HT1080 (cell line): Measurements from ENCODE around the gene CLCA4. TPM values are rescaled to one million over a fixed set of nuclear protein-coding genes. Genes with fewer than 3 reads are reported as not detected.

ENCODE experiments used
- DNase-seq: peaks from one replicate; pipeline ENCODE4 v3.0.0-alpha.2; 2015; ENCODE audit warnings: low read depth
- total RNA-seq: library from RNA; depleted of rRNA; stranded (reverse); fragments of >200 nt; shearing (Covaris generic); gene quantifications from 2 replicates; pipeline ENCODE4 v1.2.3, GENCODE V29; 2014

CLCA4 gene
- total RNA-seq, 1 experiment from 2014 or later = not detected

GRCh38 chr1:86523670-86524354 is 23.1 kb upstream of the CLCA4 start:
- no peak for DNase-seq

GRCh38 chr1:86527306-86527705 is 19.6 kb upstream of the CLCA4 start:
- no peak for DNase-seq

- DNase-seq = no peak
Observed at GRCh38 chr1:86530211-86530845, 16.6 kb upstream of the CLCA4 start.

GRCh38 chr1:86537928-86538695 is 8.8 kb upstream of the CLCA4 start:
- no peak for DNase-seq

GRCh38 chr1:86538775-86539174 is 8.1 kb upstream of the CLCA4 start:
- no peak for DNase-seq

- DNase-seq = no peak
Observed at GRCh38 chr1:86541859-86542258, 5.0 kb upstream of the CLCA4 start.

- peak; percentile 53 for DNase-seq
Observed at GRCh38 chr1:86542631-86543030, 4.2 kb upstream of the CLCA4 start.

GRCh38 chr1:86548839-86549238 is 2.0 kb downstream of the CLCA4 start:
- no peak for DNase-seq

GRCh38 chr1:86551305-86551704 is 4.4 kb downstream of the CLCA4 start:
- no peak for DNase-seq

DNA sequence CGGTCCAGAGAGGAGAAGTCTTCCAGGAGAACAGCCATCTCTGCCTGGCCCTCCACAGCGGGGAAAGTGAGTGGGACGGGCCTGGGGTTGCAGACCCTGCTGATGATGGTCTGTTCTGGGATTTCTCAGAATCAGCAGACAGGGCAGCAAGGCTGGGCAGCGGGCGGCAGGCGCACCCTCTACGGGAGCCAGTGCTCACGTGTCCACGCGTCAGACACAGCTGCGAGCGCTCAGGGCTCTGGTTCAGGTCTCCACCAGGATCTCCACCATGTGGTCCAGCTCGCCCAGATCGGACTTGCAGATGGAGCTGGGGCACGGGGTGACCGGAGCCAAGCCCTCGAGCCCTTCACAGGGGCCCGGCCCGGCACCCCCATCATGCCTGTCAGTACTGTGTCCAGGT is 5.5 kb downstream of the CLCA4 start:
- DNase-seq = no peak

DNA sequence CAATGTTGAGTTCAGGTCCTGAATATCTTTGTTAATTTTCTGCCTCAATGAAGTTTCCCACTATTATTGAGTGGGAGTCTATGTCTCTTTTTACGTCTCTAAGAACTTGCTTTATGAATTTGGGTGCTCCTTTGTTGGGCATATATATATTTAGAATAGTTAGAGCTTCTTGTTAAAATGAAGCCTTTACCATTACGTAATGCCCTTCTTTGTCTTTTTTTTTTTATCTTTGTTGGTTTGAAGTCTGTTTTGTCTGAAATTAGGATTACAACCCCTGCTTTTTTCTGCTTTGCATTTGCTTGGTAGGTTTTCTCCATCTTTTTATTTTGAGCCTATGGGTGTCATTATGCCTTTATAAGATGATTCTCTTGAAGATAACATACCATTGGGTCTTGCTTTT is 10.9 kb downstream of the CLCA4 start:
- no peak for DNase-seq

- no peak for DNase-seq
Observed at GRCh38 chr1:86563849-86564248, 17.0 kb downstream of the CLCA4 start.

- no peak for DNase-seq
Observed at GRCh38 chr1:86567341-86567740, 20.5 kb downstream of the CLCA4 start.

GRCh38 chr1:86567878-86568277 is 21.0 kb downstream of the CLCA4 start:
- no peak for DNase-seq

GRCh38 chr1:86573763-86574484 is 27.0 kb downstream of the CLCA4 start:
- DNase-seq = no peak

DNA sequence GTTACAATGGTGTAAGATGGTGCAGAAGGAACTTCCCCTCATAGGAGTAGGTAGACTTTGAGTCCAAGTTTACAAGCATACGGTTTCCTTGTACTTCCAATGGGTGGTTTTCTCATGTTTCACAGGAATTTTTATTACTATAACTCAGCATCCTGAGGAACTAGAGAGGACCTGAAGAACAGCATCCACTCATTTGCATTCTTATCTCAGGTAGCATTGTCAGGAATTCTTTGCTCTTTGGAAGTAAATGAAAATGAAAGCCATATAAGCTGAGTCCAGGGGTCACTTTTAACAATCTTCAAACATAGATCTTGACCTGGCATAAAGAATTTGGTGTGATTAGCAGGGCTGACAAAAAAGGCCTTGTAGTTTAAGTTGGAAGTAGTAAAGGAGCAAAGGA is 34.4 kb downstream of the CLCA4 start:
- DNase-seq = no peak

- no peak for DNase-seq
Observed at GRCh38 chr1:86582161-86582560, 35.3 kb downstream of the CLCA4 start.

DNA sequence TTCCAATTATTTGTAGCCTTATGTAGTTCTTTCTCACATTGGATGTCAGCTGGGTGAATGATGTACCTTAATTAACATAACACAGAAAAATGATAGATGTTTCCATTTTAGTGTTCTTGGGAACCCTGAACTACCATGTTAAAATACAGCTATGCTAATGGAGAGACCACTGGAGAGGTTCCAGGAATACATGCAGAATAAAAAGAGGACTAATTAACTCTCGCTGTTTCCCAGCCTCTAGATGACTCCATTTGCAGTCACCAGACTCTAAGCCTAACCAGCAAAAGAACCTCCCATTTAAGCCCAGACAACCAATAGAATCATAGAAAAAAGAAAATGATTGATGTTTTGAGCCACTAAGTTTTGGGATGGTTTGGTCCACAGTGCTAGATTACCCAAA is 36.2 kb downstream of the CLCA4 start:
- DNase-seq = no peak

GRCh38 chr1:86583593-86583992 is 36.7 kb downstream of the CLCA4 start:
- DNase-seq = no peak

- no peak for DNase-seq
Observed at GRCh38 chr1:86594284-86594770, 47.4 kb downstream of the CLCA4 start.

DNA sequence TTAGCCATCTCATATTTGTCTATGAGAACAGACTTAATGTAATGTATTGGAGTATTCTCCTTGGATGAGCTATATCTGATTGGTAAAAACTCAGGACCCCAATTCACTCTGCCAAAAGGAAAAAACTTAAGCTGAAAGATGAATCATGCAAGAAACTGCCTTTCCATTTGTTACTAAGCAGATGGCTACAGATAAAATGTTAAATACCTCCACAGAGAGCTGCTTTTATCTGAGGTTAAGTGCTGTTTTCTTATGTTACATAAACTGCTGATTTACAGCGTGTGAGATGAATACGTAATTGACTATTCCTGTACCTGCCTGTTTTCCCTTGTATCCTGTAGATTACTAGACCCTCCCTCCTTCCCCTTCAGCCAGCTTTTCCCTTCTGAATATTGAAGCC is 49.3 kb downstream of the CLCA4 start:
- no peak for DNase-seq
